ENCODE data around the gene CAMK2B. TPM values are rescaled to one million over a fixed set of nuclear protein-coding genes. Genes with fewer than 3 reads are reported as not detected.

The CAMK2B gene
- total and polyA plus RNA-seq, 2 of the 13 experiments (the other 11 are each of a cell fraction or from before 2014, with no cell fraction given): 0.27 to 0.48 TPM

DNA sequence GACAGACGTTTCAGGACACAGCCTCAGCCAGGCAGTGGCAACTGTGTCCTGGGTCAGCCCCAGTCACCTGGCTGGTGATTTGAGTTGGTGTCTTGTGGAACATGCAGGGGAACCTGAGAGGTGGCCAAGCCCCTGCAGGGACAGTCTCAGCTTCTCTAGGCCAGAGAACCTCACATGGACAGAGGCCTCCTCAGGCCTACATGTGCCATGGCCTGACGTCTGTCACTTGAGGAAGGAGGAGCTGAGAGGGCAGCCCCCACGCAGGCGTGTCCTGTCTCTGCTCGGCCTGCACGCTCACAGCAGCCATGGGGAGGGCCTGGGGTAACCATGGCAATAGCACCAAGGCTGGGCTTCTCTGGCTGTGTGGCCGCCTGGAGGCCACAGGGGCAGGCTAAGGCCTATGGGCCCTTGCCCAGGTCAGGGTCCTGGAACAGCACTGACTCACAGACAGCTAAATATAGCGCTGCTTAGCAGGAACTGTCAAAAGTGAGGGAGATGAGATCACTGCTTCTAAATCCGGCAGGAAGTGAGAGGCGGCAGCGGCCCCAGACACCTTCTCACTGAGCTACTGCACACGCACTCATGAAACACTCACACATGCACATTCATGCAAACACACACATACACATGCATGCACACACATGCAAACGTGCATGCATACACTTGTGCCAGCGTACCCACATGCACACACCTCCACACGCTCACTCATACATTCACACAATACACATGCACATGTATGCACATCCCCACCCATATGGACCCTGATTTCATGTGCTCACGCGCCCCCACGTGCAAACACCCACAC lies 67.6 kb downstream of the CAMK2B start (continued):
- TF ChIP-seq, protein P1, sequence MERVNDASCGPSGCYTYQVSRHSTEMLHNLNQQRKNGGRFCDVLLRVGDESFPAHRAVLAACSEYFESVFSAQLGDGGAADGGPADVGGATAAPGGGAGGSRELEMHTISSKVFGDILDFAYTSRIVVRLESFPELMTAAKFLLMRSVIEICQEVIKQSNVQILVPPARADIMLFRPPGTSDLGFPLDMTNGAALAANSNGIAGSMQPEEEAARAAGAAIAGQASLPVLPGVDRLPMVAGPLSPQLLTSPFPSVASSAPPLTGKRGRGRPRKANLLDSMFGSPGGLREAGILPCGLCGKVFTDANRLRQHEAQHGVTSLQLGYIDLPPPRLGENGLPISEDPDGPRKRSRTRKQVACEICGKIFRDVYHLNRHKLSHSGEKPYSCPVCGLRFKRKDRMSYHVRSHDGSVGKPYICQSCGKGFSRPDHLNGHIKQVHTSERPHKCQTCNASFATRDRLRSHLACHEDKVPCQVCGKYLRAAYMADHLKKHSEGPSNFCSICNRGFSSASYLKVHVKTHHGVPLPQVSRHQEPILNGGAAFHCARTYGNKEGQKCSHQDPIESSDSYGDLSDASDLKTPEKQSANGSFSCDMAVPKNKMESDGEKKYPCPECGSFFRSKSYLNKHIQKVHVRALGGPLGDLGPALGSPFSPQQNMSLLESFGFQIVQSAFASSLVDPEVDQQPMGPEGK (CRISPR knock-in tag; IDR thresholded peaks at IDR 0.05): no peak

DNA sequence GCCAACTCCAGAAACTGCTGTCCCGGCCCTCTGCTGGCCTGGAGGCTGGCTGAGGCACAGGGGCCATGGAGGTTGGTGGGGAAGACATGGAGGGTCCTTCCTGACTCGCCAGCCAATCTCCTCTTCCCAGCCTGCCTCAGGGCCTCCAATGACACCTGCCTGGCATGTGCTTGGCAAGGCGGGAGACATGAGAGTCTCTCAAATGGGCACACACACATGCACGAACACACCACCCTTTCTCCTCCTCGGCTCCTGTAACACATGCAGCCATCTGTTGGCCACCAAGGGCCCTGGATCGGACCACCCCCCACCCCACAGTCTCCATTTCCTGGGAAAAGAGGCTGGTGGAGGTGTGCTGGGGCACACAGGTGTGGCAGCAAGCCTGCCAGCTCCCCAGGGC lies 68.2 kb downstream of the CAMK2B start:
- ChIA-PET CTCF (ENCODE audit: low intra/inter-chr PET ratio, low total read pairs) (no interaction called here), POLR2A (no interaction called here)
- BruUV-seq (replicated peaks): no TSS peak
- H2AFZ ChIP-seq (ENCODE audit: low read length): no peak overlapping the region
- WGBS (ENCODE audit: low lambda C conversion rate): 50% methylated on average over 4 of the region's 6 CpGs
- no peak for ATAC-seq
- intact Hi-C loops (cut with micrococcal nuclease; ENCODE audit: unreplicated experiment): no loop called here
- H3K4me1 ChIP-seq (ENCODE audit: insufficient read depth, low read length): peaks cover 18% of the 10 kb centered on the region
- TF ChIP-seq, protein P2, sequence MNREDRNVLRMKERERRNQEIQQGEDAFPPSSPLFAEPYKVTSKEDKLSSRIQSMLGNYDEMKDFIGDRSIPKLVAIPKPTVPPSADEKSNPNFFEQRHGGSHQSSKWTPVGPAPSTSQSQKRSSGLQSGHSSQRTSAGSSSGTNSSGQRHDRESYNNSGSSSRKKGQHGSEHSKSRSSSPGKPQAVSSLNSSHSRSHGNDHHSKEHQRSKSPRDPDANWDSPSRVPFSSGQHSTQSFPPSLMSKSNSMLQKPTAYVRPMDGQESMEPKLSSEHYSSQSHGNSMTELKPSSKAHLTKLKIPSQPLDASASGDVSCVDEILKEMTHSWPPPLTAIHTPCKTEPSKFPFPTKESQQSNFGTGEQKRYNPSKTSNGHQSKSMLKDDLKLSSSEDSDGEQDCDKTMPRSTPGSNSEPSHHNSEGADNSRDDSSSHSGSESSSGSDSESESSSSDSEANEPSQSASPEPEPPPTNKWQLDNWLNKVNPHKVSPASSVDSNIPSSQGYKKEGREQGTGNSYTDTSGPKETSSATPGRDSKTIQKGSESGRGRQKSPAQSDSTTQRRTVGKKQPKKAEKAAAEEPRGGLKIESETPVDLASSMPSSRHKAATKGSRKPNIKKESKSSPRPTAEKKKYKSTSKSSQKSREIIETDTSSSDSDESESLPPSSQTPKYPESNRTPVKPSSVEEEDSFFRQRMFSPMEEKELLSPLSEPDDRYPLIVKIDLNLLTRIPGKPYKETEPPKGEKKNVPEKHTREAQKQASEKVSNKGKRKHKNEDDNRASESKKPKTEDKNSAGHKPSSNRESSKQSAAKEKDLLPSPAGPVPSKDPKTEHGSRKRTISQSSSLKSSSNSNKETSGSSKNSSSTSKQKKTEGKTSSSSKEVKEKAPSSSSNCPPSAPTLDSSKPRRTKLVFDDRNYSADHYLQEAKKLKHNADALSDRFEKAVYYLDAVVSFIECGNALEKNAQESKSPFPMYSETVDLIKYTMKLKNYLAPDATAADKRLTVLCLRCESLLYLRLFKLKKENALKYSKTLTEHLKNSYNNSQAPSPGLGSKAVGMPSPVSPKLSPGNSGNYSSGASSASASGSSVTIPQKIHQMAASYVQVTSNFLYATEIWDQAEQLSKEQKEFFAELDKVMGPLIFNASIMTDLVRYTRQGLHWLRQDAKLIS (CRISPR knock-in tag; IDR thresholded peaks at IDR 0.05): no peak
- TF ChIP-seq NRL (CRISPR knock-in tag; IDR thresholded peaks at IDR 0.05; ENCODE audit: borderline replicate concordance): peak; percentile 33; the same call in 1 of the 2 replicates
- H3K27ac ChIP-seq (ENCODE audit: extremely low read length, insufficient read depth, low read length): no peak overlapping the region
- no peaks in the 10 kb centered on the region for H3K36me3 ChIP-seq (replicated peaks in 1 of 2; ENCODE audit: control insufficient read depth in 1 of 2, insufficient read depth in 2 of 2, low read length in 2 of 2)
- no peak overlapping the region for H3K9ac ChIP-seq (ENCODE audit: insufficient read depth, low read depth, low read length)
- no peaks in the 10 kb centered on the region for H4K20me1 ChIP-seq (ENCODE audit: insufficient read depth, low read length)
- no peak for DNase-seq (ENCODE audit: low spot score)
- FAIRE-seq: no peak
- H3K9me3 ChIP-seq (ENCODE audit: low read length): no peaks in the 10 kb centered on the region
- H3K4me3 ChIP-seq (replicated peaks in 1 of 3; ENCODE audit: insufficient read depth in 1 of 3, low read depth in 2 of 3, low read length in 3 of 3): no peak overlapping the region
- 0 out of 2 replicates have a peak overlapping the region, but pooled peaks have one; percentile 5 for H3K4me2 ChIP-seq (ENCODE audit: low read depth, low read length)
- H3K79me2 ChIP-seq (ENCODE audit: insufficient read depth, low read length): no peaks in the 10 kb centered on the region
- in situ Hi-C loops (cut with HindIII; ENCODE audit: extremely low pct_ligation_motif_present, low pct_unique_long_range_greater_than_20kb): no loop called here
- peaks cover 11 to 26% of the 10 kb centered on the region in 2 experiments; a peak in 4 of 5 replicates for H3K27me3 ChIP-seq (ENCODE audit: control insufficient read depth in 1 of 2, insufficient read depth in 2 of 2, low read length in 2 of 2)
